Smooth muscle cell (in vitro differentiated cells): ENCODE measurements around the gene WWOX. TPM values are rescaled to one million over a fixed set of nuclear protein-coding genes. Genes with fewer than 3 reads are reported as not detected.

ENCODE experiments used
- DNase-seq: peaks from one replicate; lab custom pipeline; 2025; ENCODE audit not compliant: unreplicated experiment; lab: John Stamatoyannopoulos, UW
- H2AFZ ChIP-seq: fragments of 200-600 bp; sonication (generic); 2 replicates; pipeline ENCODE4 v1.6.0; 2016; ENCODE audit warnings: antibody characterized with exemption, low read depth, mild to moderate bottlenecking
- H3F3A ChIP-seq: fragments of 200-600 bp; sonication (generic); 2 replicates; pipeline ENCODE4 v1.6.0; 2017; ENCODE audit warnings: antibody characterized with exemption, low read depth
- H3K27ac ChIP-seq: fragments of 200-600 bp; sonication (generic); 2 replicates; pipeline ENCODE4 v1.5.1; 2016; ENCODE audit warnings: low read depth, mild to moderate bottlenecking
- H3K27me3 ChIP-seq: fragments of 200-600 bp; sonication (generic); 2 replicates; pipeline ENCODE4 v1.6.1; 2016; ENCODE audit warnings: low read depth, mild to moderate bottlenecking
- H3K36me3 ChIP-seq: fragments of 200-600 bp; sonication (generic); 2 replicates; pipeline ENCODE4 v1.5.1; 2016; ENCODE audit warnings: low read depth
- H3K4me1 ChIP-seq: fragments of 200-600 bp; sonication (generic); 2 replicates; pipeline ENCODE4 v1.5.1; 2016; ENCODE audit warnings: low read depth
- H3K4me2 ChIP-seq: fragments of 200-600 bp; sonication (generic); 2 replicates; pipeline ENCODE4 v1.6.0; 2016; ENCODE audit warnings: mild to moderate bottlenecking
- H3K4me3 ChIP-seq: fragments of 200-600 bp; sonication (generic); 2 replicates; pipeline ENCODE4 v1.5.1; 2016; ENCODE audit warnings: mild to moderate bottlenecking
- H3K79me2 ChIP-seq: fragments of 200-600 bp; sonication (generic); 2 replicates; pipeline ENCODE4 v1.6.0; 2016; ENCODE audit warnings: low read depth, mild to moderate bottlenecking
- H3K9ac ChIP-seq: fragments of 200-600 bp; sonication (generic); 2 replicates; pipeline ENCODE4 v1.6.0; 2016; ENCODE audit warnings: low read depth
- H3K9me3 ChIP-seq: fragments of 200-600 bp; sonication (generic); replicated peaks from 2 replicates; pipeline ENCODE4 v1.5.1; 2016; ENCODE audit warnings: low read depth
- H4K20me1 ChIP-seq: fragments of 200-600 bp; sonication (generic); 2 replicates; pipeline ENCODE4 v1.6.0; 2016; ENCODE audit warnings: low read depth
- WGBS: methylation state at CpG from one replicate; pipeline ENCODE4 v1.1.7; 2016; ENCODE audit warnings: low lambda C conversion rate; 5-methylcytosine and 5-hydroxymethylcytosine counted together
- polyA plus RNA-seq: library from polyadenylated mRNA; unstranded; fragments of >200 nt; fragmentation: Nextera tagmentation; extraction: Ambion mirVana; gene quantifications from 2 replicates; pipeline ENCODE4 v1.2.1, GENCODE V29; 2016
- total RNA-seq: library from RNA; depleted of rRNA; stranded (reverse); fragments of >200 nt; gene quantifications from 2 replicates; pipeline ENCODE4 v1.2.3, GENCODE V29; 2014
- TF ChIP-seq, protein P1 (sequence below): fragments of 200-600 bp; sonication (generic); IDR thresholded peaks from 2 replicates; pipeline ENCODE4 v1.5.1; 2017; ENCODE audit warnings: borderline replicate concordance, mild to moderate bottlenecking, antibody characterized with exemption; ENCODE audit not compliant: insufficient read depth, poor library complexity, severe bottlenecking

WWOX gene
- total and polyA plus RNA-seq, 2 experiments from 2014 or later: 7.5 to 14.0 TPM

DNA sequence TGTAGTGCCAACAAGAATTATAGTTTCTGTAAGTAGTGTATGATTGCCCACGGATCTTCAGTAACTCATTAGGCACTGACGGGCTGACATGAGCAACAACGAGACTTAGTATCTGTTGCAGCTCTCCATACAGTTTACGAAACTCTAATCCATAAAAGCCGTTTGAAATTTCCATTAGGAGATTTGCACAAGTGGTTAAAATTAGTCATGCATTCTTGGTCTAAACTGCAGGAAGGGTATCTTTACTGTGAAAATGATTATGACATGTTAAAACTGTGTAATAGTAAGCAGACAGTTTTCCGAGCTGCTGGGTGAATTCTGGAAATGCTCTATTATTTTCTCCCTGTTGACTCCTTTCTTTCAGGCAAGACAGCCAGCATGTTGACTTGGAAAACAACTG is 605.0 kb downstream of the WWOX start:
- Histone ChIP-seq H3F3A (peaks cover 4% of the 10 kb centered on the region), H3K9ac (peak overlapping the region; percentile 6), H3K4me3 (no peak overlapping the region), H3K27ac (peak overlapping the region; percentile 80), H3K4me1 (peaks cover 25% of the 10 kb centered on the region), H3K27me3 (no peaks in the 10 kb centered on the region), H4K20me1 (no peaks in the 10 kb centered on the region), H3K36me3 (no peaks in the 10 kb centered on the region), H3K79me2 (no peaks in the 10 kb centered on the region), H3K9me3 (no peaks in the 10 kb centered on the region), H3K4me2 (peak overlapping the region; percentile 74), H2AFZ (no peak overlapping the region)
- DNase-seq: no peak
- WGBS: 13% methylated on average over 6 of the region's 6 CpGs
- TF ChIP-seq, protein P1, sequence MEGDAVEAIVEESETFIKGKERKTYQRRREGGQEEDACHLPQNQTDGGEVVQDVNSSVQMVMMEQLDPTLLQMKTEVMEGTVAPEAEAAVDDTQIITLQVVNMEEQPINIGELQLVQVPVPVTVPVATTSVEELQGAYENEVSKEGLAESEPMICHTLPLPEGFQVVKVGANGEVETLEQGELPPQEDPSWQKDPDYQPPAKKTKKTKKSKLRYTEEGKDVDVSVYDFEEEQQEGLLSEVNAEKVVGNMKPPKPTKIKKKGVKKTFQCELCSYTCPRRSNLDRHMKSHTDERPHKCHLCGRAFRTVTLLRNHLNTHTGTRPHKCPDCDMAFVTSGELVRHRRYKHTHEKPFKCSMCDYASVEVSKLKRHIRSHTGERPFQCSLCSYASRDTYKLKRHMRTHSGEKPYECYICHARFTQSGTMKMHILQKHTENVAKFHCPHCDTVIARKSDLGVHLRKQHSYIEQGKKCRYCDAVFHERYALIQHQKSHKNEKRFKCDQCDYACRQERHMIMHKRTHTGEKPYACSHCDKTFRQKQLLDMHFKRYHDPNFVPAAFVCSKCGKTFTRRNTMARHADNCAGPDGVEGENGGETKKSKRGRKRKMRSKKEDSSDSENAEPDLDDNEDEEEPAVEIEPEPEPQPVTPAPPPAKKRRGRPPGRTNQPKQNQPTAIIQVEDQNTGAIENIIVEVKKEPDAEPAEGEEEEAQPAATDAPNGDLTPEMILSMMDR: no peak

DNA sequence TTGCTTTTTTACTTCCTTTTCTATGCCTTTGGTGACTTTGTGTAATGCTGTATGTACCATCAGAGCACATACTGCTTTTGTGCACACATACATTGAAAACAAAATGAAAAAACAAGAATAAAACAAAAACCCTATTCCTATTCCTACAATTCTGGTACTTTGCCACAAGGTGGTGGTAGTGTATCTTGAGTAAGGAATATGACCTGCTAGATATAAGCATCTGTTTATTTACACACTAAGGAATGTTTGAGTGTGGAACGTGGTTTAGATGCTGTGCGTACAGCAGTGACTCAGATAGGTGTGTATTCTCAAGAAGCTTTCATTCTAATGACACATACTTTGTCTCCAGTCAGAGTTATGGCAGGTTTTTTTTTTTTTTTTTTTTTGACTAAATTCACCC is 606.2 kb downstream of the WWOX start:
- Histone ChIP-seq H3K36me3 (no peaks in the 10 kb centered on the region), H3F3A (peaks cover 4% of the 10 kb centered on the region), H2AFZ (no peak overlapping the region), H3K79me2 (no peaks in the 10 kb centered on the region), H3K4me3 (no peak overlapping the region), H3K4me2 (no peak overlapping the region), H3K27ac (peak overlapping the region; percentile 80), H3K27me3 (no peaks in the 10 kb centered on the region), H3K9ac (no peak overlapping the region), H3K9me3 (no peaks in the 10 kb centered on the region), H4K20me1 (no peaks in the 10 kb centered on the region), H3K4me1 (peaks cover 32% of the 10 kb centered on the region)
- TF ChIP-seq, protein P1: peak; percentile 59
- DNase-seq: no peak
- 15% methylated on average over 2 of the region's 2 CpGs for WGBS

DNA sequence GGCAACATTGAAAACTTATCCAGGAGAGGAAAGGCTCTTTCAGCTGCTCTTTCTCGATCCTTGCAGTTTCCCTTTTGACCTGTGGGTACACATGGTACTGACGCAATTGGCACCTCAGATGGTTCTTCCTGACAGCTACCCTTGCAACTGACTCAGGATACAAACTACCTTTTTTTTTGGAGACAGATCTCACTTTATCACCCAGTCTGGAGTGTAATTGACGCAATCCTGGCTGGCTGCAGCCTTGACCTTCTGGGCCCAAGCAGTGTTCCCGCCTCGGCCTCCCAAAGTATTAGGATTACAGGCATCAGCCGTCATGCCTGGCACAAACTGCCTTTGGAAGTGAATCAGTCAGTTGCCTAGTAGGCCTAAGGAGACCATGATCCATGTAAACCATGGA is 607.2 kb downstream of the WWOX start:
- Histone ChIP-seq H3K27ac (no peak overlapping the region), H4K20me1 (no peaks in the 10 kb centered on the region), H3K4me1 (peaks cover 32% of the 10 kb centered on the region), H3K36me3 (no peaks in the 10 kb centered on the region), H3K79me2 (no peaks in the 10 kb centered on the region), H3F3A (peaks cover 4% of the 10 kb centered on the region), H3K9ac (no peak overlapping the region), H3K4me2 (no peak overlapping the region), H3K27me3 (no peaks in the 10 kb centered on the region), H2AFZ (no peak overlapping the region), H3K4me3 (no peak overlapping the region), H3K9me3 (no peaks in the 10 kb centered on the region)
- WGBS: 71% methylated on average over 6 of the region's 6 CpGs
- DNase-seq: no peak
- TF ChIP-seq, protein P1: no peak

DNA sequence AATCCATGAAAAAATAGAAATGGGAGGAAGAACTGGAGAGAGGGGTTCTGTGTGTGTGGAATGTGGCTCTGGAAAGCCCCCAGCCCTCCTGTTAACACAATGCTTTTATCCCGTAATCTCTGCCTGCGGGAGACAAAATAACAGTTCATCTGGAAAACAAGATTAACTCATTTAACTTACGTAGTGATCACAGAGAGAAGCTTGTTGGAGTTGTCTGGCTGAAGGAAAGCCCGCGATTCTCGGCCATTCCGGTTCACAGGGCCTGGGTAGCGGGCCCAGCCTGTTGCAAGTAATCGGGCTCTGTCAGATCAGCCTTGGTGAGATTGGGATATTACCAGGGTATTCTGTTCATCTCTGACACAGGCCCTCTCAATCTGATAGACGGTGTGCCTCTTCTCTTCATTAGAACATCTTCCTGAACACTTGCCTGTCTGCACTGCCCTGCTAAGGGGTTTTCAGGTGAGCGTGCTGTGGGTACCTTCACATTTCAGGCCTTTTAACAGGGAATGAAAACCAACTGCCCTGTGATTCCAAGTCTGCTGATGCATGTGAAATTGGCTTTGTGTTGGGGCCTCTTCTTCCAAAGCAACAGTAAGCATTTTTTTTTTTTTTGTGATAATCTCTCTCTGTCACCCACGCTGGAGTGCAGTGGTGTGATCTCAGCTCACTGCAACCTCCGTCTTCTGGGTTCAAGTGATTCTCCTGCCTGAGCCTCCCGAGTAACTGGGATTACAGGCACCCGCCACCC is 609.9 kb downstream of the WWOX start:
- Histone ChIP-seq H3K79me2 (no peaks in the 10 kb centered on the region), H3K27ac (no peak overlapping the region), H3K4me3 (no peak overlapping the region), H3F3A (no peaks in the 10 kb centered on the region), H3K4me1 (peaks cover 28% of the 10 kb centered on the region), H3K9ac (no peak overlapping the region), H3K4me2 (no peak overlapping the region), H3K36me3 (no peaks in the 10 kb centered on the region), H4K20me1 (no peaks in the 10 kb centered on the region), H3K9me3 (no peaks in the 10 kb centered on the region), H3K27me3 (no peaks in the 10 kb centered on the region), H2AFZ (peak overlapping the region; percentile 28)
- no peak for DNase-seq
- TF ChIP-seq, protein P1: no peak
- WGBS: 61% methylated on average over 15 of the region's 15 CpGs
